PC-9 (cell line): ENCODE measurements around the gene CPLX3.

Source experiments
- CTCF ChIP-seq: fragments of 200-600 bp; sonication (generic); conservative IDR thresholded peaks from 2 replicates; pipeline ENCODE4 v1.6.1; 2017; ENCODE audit warnings: mixed run types, antibody characterized with exemption, mild to moderate bottlenecking, moderate library complexity
- EZH2 ChIP-seq: fragments of 200-600 bp; sonication (generic); IDR thresholded peaks from 2 replicates; pipeline ENCODE4 v1.8.0; 2017; ENCODE audit warnings: antibody characterized with exemption, low read depth

DNA sequence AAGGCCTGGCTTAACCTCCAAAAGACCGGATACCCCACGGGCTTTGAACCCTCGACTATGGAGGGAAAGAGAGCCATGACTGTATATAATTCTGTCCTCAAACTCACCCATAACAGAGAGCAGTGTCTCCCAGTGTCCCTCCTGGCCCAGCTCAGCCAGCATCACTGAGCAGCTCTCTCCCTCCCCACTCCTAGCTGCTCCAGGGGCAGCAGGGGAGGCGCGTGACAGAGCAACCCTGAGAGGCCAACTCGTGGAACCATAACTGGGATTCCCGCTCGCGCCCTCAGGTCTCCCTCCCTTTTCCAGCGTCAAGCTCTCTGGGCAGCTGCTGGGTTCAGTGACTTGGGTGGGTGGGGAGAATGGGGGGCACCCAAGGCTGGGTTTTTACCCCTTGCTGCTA, 561 bp upstream of the CPLX3 start:
- TF ChIP-seq CTCF (no peak), EZH2 (no peak)
